Neural progenitor cell (in vitro differentiated cells): ENCODE data around the gene SYT6. TPM values are rescaled to one million over a fixed set of nuclear protein-coding genes. Genes with fewer than 3 reads are reported as not detected.

Experiments
- DNase-seq: peaks from one replicate; pipeline ENCODE4 v3.0.0-alpha.2; 2016; ENCODE audit warnings: low spot score
- H2AFZ ChIP-seq: fragments of 200-600 bp; sonication (generic); replicated peaks from 2 replicates; pipeline ENCODE4 v1.6.1; 2016; ENCODE audit warnings: antibody characterized with exemption
- H3F3A ChIP-seq: fragments of 200-600 bp; sonication (generic); 2 replicates; pipeline ENCODE4 v1.6.1; 2016; ENCODE audit warnings: antibody characterized with exemption, low read depth
- H3K27ac ChIP-seq: fragments of 200-600 bp; sonication (generic); 2 replicates; pipeline ENCODE4 v1.5.1; 2016; ENCODE audit warnings: mild to moderate bottlenecking
- H3K27me3 ChIP-seq: fragments of 200-600 bp; sonication (generic); 2 replicates; pipeline ENCODE4 v1.6.1; 2016; ENCODE audit warnings: mild to moderate bottlenecking, moderate library complexity
- H3K36me3 ChIP-seq: fragments of 200-600 bp; sonication (generic); 2 replicates; pipeline ENCODE4 v1.5.1; 2016
- H3K4me1 ChIP-seq: fragments of 200-600 bp; sonication (generic); 2 replicates; pipeline ENCODE4 v1.6.1; 2016; ENCODE audit warnings: mixed run types
- H3K4me2 ChIP-seq: fragments of 200-600 bp; sonication (generic); 2 replicates; pipeline ENCODE4 v1.6.1; 2016
- H3K4me3 ChIP-seq: fragments of 200-600 bp; sonication (generic); 2 replicates; pipeline ENCODE4 v1.5.1; 2016
- H3K79me2 ChIP-seq: fragments of 200-600 bp; sonication (generic); 2 replicates; pipeline ENCODE4 v1.6.1; 2016; ENCODE audit warnings: low read depth
- H3K9ac ChIP-seq: fragments of 200-600 bp; sonication (generic); 2 replicates; pipeline ENCODE4 v1.6.1; 2016
- H3K9me3 ChIP-seq: fragments of 200-600 bp; sonication (generic); 2 replicates; pipeline ENCODE4 v1.5.1; 2016; ENCODE audit warnings: low read depth
- H4K20me1 ChIP-seq: fragments of 200-600 bp; sonication (generic); 2 replicates; pipeline ENCODE4 v1.6.1; 2016; ENCODE audit warnings: low read depth
- H3K27ac Mint-ChIP-seq: 3 replicates; pipeline ENCODE4 v1.8.0; 2021; ENCODE audit warnings: mixed read lengths
- H3K27me3 Mint-ChIP-seq: 2 replicates; pipeline ENCODE4 v1.8.0; 2022; ENCODE audit warnings: low read depth, mild to moderate bottlenecking, inconsistent platforms, moderate library complexity, mixed read lengths; ENCODE audit not compliant: insufficient read depth
- H3K36me3 Mint-ChIP-seq: 3 replicates; pipeline ENCODE4 v1.8.0; 2021; ENCODE audit warnings: mixed read lengths
- H3K4me1 Mint-ChIP-seq: 3 replicates; pipeline ENCODE4 v1.8.0; 2021; ENCODE audit warnings: mixed read lengths
- H3K4me3 Mint-ChIP-seq: 3 replicates; pipeline ENCODE4 v1.8.0; 2021; ENCODE audit warnings: mild to moderate bottlenecking, moderate library complexity, mixed read lengths
- H3K9me3 Mint-ChIP-seq: 3 replicates; pipeline ENCODE4 v1.8.0; 2020; ENCODE audit warnings: mixed read lengths
- CTCF ChIP-seq: fragments of 200-600 bp; sonication (generic); IDR thresholded peaks from 2 replicates; pipeline ENCODE4 v1.5.1; 2017; ENCODE audit warnings: antibody characterized with exemption, mild to moderate bottlenecking
- EZH2 ChIP-seq: fragments of 200-600 bp; sonication (generic); IDR thresholded peaks from 2 replicates; pipeline ENCODE4 v1.6.1; 2017; ENCODE audit warnings: antibody characterized with exemption, mild to moderate bottlenecking, moderate library complexity
- EZH2phosphoT487 ChIP-seq: fragments of 200-600 bp; sonication (generic); IDR thresholded peaks from 2 replicates; pipeline ENCODE4 v1.6.1; 2017; ENCODE audit warnings: antibody characterized with exemption
- total RNA-seq: library from RNA; depleted of rRNA; stranded (reverse); fragments of >200 nt; gene quantifications from 2 replicates; pipeline ENCODE4 v1.2.3, GENCODE V29; 2015; ENCODE audit warnings: low replicate concordance

SYT6 gene
- total RNA-seq, 1 donor from 2014 or later = 8.1 TPM

GRCh38 chr1:114093624-114094362, 59.9 kb downstream of the SYT6 start:
- Histone ChIP-seq H3K79me2 (no peaks in the 10 kb centered on the region), H3F3A (peaks cover 29% of the 10 kb centered on the region), H3K4me3 (no peak overlapping the region), H3K27me3 (no peaks in the 10 kb centered on the region), H2AFZ (no peak overlapping the region), H3K9ac (no peak overlapping the region), H4K20me1 (no peaks in the 10 kb centered on the region), H3K36me3 (no peaks in the 10 kb centered on the region), H3K4me2 (peak overlapping the region; percentile 0), H3K4me1 (peaks cover 27% of the 10 kb centered on the region), H3K9me3 (no peaks in the 10 kb centered on the region), H3K27ac (no peak overlapping the region)
- Mint-ChIP-seq H3K9me3 (no peaks in the 10 kb centered on the region), H3K36me3 (peaks cover 7% of the 10 kb centered on the region), H3K27ac (no peak overlapping the region), H3K4me1 (peaks cover 30% of the 10 kb centered on the region), H3K4me3 (no peak overlapping the region), H3K27me3 (peaks cover 7% of the 10 kb centered on the region)
- peak; percentile 49 for DNase-seq
- TF ChIP-seq EZH2phosphoT487 (no peak), CTCF (no peak), EZH2 (no peak)

- no peaks in the 10 kb centered on the region for H3K27me3 ChIP-seq
- Mint-ChIP-seq H3K4me1 (peaks cover 32% of the 10 kb centered on the region), H3K27ac (peak overlapping the region; percentile 72), H3K4me3 (no peak overlapping the region), H3K27me3 (peaks cover 7% of the 10 kb centered on the region), H3K36me3 (peaks cover 7% of the 10 kb centered on the region), H3K9me3 (no peaks in the 10 kb centered on the region)
- no peak overlapping the region for H3K4me2 ChIP-seq
- no peak overlapping the region for H3K27ac ChIP-seq
- peaks cover 35% of the 10 kb centered on the region for H3K4me1 ChIP-seq
- no peaks in the 10 kb centered on the region for H3K36me3 ChIP-seq
- no peaks in the 10 kb centered on the region for H3K79me2 ChIP-seq
- H2AFZ ChIP-seq = no peak overlapping the region
- H4K20me1 ChIP-seq = no peaks in the 10 kb centered on the region
- H3F3A ChIP-seq = peaks cover 40% of the 10 kb centered on the region
- H3K9ac ChIP-seq = no peak overlapping the region
- no peak for DNase-seq
- TF ChIP-seq CTCF (no peak), EZH2phosphoT487 (no peak), EZH2 (no peak)
- H3K9me3 ChIP-seq = no peaks in the 10 kb centered on the region
- H3K4me3 ChIP-seq = no peak overlapping the region
Measured at GRCh38 chr1:114092186-114093062, 61.2 kb downstream of the SYT6 start.

- H3K9ac ChIP-seq = no peak overlapping the region
Measured at GRCh38 chr1:114091711-114092110, 62.0 kb downstream of the SYT6 start.

More at GRCh38 chr1:114091711-114092110, 62.0 kb downstream of the SYT6 start:
- Mint-ChIP-seq H3K27ac (no peak overlapping the region), H3K4me1 (peaks cover 32% of the 10 kb centered on the region), H3K4me3 (no peak overlapping the region), H3K36me3 (peaks cover 7% of the 10 kb centered on the region), H3K9me3 (no peaks in the 10 kb centered on the region), H3K27me3 (peaks cover 7% of the 10 kb centered on the region)
- no peak overlapping the region for H3K4me3 ChIP-seq
- no peak for DNase-seq
- TF ChIP-seq EZH2phosphoT487 = no peak
- H3K27me3 ChIP-seq = no peaks in the 10 kb centered on the region
- H4K20me1 ChIP-seq = no peaks in the 10 kb centered on the region
- no peaks in the 10 kb centered on the region for H3K79me2 ChIP-seq
- H3K4me2 ChIP-seq = no peak overlapping the region
- H2AFZ ChIP-seq = no peak overlapping the region
- H3K4me1 ChIP-seq = peaks cover 35% of the 10 kb centered on the region
- no peaks in the 10 kb centered on the region for H3K36me3 ChIP-seq
- H3K27ac ChIP-seq = no peak overlapping the region
- H3F3A ChIP-seq = peaks cover 40% of the 10 kb centered on the region
- no peaks in the 10 kb centered on the region for H3K9me3 ChIP-seq
